HG02571 (cell line): ENCODE measurements around the gene TAF4B.
"Not testable (repeated sequence)": the region's sequence is repeated elsewhere in the genome, so short reads cannot be mapped to it uniquely, and the experiment has no call there.

ENCODE experiments used
- ATAC-seq: cut with Tn5 transposase; IDR thresholded peaks from one replicate; pipeline ENCODE4 v1.9.1; 2021; ENCODE audit warnings: mild to moderate bottlenecking, moderate library complexity; ENCODE audit not compliant: unreplicated experiment

The TAF4B gene

GRCh38 chr18:26421931-26422330 is 195.7 kb downstream of the TAF4B start:
- ATAC-seq, result no peak

GRCh38 chr18:26422472-26423162 is 196.4 kb downstream of the TAF4B start:
- ATAC-seq, result peak; percentile 88

GRCh38 chr18:26424428-26425147 is 198.3 kb downstream of the TAF4B start:
- ATAC-seq, result no peak

GRCh38 chr18:26425148-26425531 is 198.9 kb downstream of the TAF4B start:
- ATAC-seq, result no peak

- ATAC-seq, result no peak
Measured at GRCh38 chr18:26429535-26430226, 203.4 kb downstream of the TAF4B start.

GRCh38 chr18:26432651-26433424 is 206.6 kb downstream of the TAF4B start:
- peak; percentile 73 for ATAC-seq

GRCh38 chr18:26434887-26435286 is 208.6 kb downstream of the TAF4B start:
- no peak for ATAC-seq

GRCh38 chr18:26435415-26436095 is 209.3 kb downstream of the TAF4B start:
- no peak for ATAC-seq

- ATAC-seq, result no peak
Measured at GRCh38 chr18:26436176-26437051, 210.2 kb downstream of the TAF4B start.

GRCh38 chr18:26437634-26438033 is 211.4 kb downstream of the TAF4B start:
- ATAC-seq, result not testable (repeated sequence)

GRCh38 chr18:26438980-26439379 is 212.7 kb downstream of the TAF4B start:
- peak; percentile 96 for ATAC-seq

GRCh38 chr18:26439537-26439936 is 213.3 kb downstream of the TAF4B start:
- ATAC-seq, result no peak

GRCh38 chr18:26440644-26441043 is 214.4 kb downstream of the TAF4B start:
- ATAC-seq, result no peak
